Heart left ventricle (tissue), 13 donors: Measurements from ENCODE around the gene CNTN5.

Experiments
- POLR2A ChIP-seq, 2 donors: fragments of 450-650 bp; IDR thresholded peaks; one replicate each; pipeline ENCODE4 v1.6.1; 2017; ENCODE audit warnings: antibody characterized with exemption in 2 of 2, mild to moderate bottlenecking in 2 of 2, moderate library complexity in 2 of 2
- TF ChIP-seq, protein P1 (sequence below), 12 donors: fragments of 200-600 bp; sonication (generic) in 4 of 12; IDR thresholded peaks; one replicate each; pipeline versions ENCODE4 v1.5.0 to v1.8.0; 2018 to 2022; ENCODE audit warnings: antibody characterized with exemption in 12 of 12, mild to moderate bottlenecking in 5 of 12
- donor health status: ischemic (EF 13 %, LVEDD 7.1; RV severe dilation, severe dysfunction).
- donor health status: DM: no; HTN: yes; CAD: no.
- donor health status: DM: no; HTN: no; CAD: no.
- donor health status: ischemic (EF 25% LVEDD 6.9; RV normal size, moderate dysfunction).
- donor health status: ischemic (EF 25% LVEDD 5.7; RV mildly dilated, moderate dysfunction).
- donor health status: ischemic (EF 35%, LVEDD 5.7; RV mildly dilated, moderate dysfunction).
- donor health status: nonischemic (EF 11% LVEDD 7.7; RV severe dilation, severe dysfunction).
- donor health status: DM: yes; HTN: yes; CAD: no.
- donor health status: PGD.
- donor health status: ischemic (EF 29% LVEDD 5.4; RV normal size, mild dysfunction).
- donor health status: nonischemic (EF 23%, LVEDD 6.1; RV moderate dilation, normal function).

DNA sequence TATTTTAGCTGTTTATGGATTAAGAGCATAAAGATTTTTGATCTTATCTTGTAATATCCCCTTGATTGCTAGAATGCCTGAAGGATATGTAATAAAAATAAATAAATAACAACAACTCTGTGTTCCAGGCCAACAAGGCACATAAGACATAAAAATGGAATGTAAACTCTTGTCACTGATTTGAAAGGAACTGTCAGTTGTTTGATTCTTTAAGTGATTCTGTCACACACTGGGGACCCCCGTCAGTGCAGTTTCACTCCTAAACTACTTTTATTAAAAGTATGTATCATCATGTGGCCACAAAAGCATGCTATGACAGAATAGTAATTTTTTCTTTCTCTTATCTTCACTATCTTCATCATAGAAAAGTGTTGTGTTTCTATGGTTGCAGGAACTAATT lies 572.4 kb downstream of the CNTN5 start:
- TF ChIP-seq, protein P1, sequence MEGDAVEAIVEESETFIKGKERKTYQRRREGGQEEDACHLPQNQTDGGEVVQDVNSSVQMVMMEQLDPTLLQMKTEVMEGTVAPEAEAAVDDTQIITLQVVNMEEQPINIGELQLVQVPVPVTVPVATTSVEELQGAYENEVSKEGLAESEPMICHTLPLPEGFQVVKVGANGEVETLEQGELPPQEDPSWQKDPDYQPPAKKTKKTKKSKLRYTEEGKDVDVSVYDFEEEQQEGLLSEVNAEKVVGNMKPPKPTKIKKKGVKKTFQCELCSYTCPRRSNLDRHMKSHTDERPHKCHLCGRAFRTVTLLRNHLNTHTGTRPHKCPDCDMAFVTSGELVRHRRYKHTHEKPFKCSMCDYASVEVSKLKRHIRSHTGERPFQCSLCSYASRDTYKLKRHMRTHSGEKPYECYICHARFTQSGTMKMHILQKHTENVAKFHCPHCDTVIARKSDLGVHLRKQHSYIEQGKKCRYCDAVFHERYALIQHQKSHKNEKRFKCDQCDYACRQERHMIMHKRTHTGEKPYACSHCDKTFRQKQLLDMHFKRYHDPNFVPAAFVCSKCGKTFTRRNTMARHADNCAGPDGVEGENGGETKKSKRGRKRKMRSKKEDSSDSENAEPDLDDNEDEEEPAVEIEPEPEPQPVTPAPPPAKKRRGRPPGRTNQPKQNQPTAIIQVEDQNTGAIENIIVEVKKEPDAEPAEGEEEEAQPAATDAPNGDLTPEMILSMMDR (IDR thresholded peaks at IDR 0.05) = no peak
- TF ChIP-seq POLR2A (IDR thresholded peaks at IDR 0.05) = no peak
